Skin epidermis (tissue), 12 donors: ENCODE measurements around the gene S100A8.
"Not testable (repeated sequence)": the region's sequence is repeated elsewhere in the genome, so short reads cannot be mapped to it uniquely, and the experiment has no call there.

Experiments used
- H3K27ac ChIP-seq, 21 experiments: fragments of 200-600 bp; sonication (generic) in 11 of 21; one replicate each; pipeline ENCODE4 v1.5.0; 2020; ENCODE audit warnings: mild to moderate bottlenecking in 3 of 21, inconsistent platforms in 2 of 21, moderate library complexity in 2 of 21
- H3K4me3 ChIP-seq, 7 experiments: fragments of 200-600 bp; sonication (generic) in 2 of 7; one replicate each; pipeline ENCODE4 v1.5.0; 2020; ENCODE audit warnings: inconsistent platforms in 2 of 7, mild to moderate bottlenecking in 2 of 7, moderate library complexity in 1 of 7

The S100A8 gene

DNA sequence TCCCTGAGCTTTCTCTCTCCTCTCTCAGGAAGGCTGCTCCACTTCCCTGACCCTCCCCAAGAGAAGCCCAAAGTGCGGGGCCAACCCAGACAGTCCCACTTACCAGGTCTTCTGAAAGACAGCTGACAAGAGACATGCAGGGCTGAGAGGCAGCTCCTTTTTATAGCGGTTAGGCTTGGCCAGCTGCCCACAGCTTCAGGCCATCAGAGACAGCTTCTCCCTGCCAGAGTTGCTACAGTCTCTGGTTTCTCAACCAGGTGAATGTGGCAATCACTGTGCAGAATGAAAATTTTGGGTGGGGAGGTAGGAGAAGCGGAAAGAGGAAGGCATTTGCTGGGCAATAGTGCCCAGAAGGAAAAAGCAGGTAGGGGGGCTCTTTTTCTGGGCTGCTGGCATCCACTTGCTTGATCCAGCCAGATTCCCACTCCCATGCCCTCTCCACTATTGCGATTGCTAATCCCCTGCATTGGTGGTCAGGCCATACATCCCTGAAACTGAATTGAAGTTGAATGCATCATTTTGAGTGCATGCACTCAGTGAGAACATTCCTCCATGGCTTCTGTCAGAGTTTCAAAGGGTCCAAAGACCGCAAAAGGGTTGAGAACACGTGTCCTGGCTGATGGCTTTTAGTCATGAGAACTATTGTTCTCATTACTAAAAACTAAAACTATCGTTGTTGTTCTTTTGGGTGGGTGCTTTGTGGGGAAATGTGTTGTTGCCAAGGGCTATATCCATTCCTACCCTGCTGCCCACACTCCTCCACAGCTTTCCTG, at the start of gene S100A8:
Gene S100A8 (minus strand): TSS at position 136 of the 773 bp plus-strand sequence. CDS start 538 bp downstream, outside the sequence.
- Histone ChIP-seq H3K27ac (peak within 1 kb of the TSS in 17 of 21 experiments; percentile 15 to 90 (median 67)), H3K4me3 (peak within 1 kb of the TSS; percentile 14 to 39 (median 24))

DNA sequence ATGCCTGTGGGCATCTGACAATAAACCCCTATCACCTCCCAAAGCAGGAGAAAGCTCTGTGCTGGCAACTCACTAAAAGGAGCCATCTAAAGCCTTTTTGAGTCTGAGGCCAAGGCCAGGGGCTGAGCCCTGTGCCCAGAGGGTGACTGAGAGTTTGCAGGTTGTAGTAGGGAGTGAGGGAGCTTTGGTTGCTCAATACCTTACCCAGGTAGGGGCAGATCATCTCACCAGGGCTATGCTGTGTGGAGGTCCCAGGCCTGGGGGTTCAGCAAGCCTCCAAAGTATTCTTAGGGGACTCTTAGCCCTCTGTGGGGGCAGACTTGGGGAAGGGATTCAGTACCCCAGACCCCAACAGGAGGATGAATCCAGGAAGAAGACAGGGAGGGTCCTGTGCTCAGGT, 48.4 kb upstream of the S100A8 start:
- no peak overlapping the region for H3K27ac ChIP-seq
- H3K4me3 ChIP-seq: no peak overlapping the region

DNA sequence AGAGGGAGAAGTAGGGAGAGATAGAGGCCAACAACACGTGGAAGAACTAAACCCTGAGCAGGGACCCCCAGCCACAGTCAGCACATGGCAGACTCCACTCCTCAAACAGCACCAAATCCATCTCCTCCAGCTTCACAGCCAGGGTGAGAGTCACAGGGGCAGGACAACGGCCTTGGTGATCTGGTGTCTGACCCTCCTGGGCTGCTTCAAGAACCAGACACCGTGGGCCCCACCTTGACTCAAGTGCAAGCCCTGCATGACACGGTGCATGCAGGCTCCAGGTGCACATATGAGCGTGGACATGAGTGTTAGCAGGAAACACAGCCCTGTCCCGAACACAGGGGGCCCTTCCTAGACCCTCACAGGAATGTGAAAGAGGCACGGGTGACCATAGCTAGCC, 47.7 kb upstream of the S100A8 start:
- no peak overlapping the region for H3K4me3 ChIP-seq
- no peak overlapping the region for H3K27ac ChIP-seq

DNA sequence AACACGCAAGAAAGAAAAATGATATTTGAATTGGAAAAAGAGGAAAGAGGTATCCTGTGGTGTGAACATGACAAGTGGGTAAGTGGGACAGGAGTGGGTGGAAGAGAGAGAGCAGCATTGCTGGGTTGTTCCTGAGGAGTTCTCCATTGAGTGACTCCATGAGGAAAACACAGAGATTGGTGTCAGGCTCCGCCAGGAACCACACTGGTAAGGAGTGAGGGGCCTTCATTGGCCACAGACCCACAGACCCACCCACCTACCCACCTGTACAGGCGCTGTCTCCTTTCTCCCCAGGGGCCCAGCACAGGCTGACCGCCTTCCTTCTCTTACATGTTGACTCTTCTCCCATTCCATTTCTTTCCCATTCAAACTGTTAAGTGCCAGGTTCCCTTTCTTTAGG, 46.4 kb upstream of the S100A8 start:
- Histone ChIP-seq H3K4me3 (no peak overlapping the region), H3K27ac (no peak overlapping the region)

DNA sequence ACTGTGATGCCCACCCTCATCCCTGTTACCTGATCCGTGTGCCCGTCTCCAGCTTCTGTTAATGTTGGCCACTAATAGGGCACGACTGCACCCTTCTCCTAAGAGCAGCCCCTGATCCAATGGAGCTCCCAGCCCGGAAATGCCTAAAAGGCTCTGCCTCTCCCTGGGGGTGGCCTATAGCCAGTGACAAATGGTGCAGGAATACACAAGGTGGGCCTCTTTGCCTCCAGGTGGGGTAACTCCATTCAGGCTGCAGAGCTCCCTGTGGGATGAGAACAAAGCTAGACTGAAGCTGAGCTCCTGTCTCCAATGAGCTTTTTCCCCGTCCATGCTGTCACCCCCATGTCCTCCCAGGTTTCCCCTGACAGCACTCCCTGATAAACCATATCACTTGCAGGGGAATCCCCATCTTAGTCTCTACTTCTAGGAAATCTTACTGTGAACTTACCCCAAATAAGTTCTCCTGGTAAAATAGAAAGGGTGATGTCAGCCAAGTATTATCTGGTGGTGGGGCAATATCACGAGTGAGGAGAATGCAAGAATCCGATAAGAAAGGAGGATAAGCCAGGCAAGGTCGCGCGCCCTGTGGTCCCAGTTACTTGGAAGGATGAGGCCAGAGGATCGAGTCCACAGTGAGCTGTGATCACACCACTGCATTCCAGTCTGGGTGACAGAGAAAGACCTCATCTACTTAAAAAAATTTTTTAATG, 44.0 kb upstream of the S100A8 start:
- Histone ChIP-seq H3K27ac (no peak overlapping the region), H3K4me3 (no peak overlapping the region)

DNA sequence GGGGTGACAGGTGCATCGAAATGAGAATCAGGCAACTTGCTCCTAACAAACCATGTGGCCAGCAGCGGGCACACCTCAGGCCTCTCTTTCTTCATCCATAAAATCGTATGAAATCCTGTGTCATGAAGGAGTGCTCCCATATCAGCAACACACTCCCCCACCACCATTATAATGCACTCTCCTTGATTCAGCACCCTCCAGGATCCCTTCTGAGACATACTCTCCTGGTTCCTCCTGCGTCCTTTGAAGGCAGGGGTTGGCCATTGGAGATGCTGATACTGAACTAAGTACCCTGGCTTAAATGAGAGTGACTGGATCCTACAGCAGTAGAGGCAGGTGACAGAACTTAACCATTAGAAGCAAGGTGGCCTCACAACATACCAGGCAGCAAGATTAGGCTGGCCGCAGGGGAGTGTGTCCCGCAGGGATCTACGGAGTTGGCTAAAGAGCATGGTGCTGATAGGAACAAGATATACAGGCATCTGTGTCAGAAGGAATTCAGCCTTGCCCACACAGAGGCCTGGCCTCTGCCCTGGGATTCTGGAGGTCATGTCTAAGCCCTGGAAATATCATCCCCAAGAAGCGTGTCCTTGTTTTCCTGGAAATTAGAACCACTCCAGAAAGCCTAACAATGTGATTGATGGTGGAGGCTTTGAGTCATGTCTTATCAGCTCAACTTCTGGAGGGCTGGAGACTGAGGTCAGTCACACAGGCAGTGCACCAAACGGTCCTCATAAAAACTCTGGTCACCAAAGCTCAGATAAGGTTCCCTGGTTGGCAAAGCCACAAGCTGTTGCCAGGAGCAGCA, 42.2 kb upstream of the S100A8 start:
- no peak overlapping the region for H3K27ac ChIP-seq
- H3K4me3 ChIP-seq: no peak overlapping the region

DNA sequence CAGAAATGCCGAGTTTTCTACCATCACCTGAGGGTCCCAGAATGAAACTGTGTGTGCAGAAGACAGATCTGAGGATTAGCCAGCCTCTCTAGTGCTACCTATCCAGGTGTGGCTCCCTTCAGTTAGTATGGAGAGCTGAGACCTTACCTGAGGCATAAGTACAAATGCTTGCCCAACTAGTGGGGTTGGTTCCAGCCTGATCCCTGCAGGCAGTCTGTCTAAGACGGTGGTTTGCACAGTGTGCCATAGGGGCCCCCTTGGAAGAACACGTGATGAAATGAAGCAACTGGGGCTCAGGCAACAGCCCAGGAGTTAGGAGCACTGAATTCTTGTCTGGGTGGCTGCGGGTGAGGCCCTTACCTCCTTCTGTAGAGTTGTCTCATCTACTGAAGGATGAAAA, 41.1 kb upstream of the S100A8 start:
- Histone ChIP-seq H3K4me3 (no peak overlapping the region), H3K27ac (no peak overlapping the region)

DNA sequence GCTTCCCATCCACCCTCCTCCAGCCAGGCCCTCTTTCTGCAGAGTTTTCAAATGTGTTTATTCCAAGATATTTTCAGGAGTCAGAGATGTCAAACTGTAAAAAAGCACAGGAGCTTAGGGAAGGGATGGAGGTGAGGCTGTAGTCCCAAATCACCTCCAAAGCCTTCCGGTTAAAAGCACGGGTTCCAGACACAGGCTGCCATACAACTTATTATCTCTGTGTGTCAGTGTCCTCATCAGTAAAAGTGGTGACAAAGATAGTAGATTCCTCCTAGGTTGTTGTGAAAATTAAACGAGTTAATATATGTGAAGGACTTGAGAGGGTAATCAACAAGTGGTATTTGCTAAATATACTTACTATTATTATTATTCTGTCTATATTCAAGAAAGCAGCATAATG, 40.6 kb upstream of the S100A8 start:
- Histone ChIP-seq H3K4me3 (no peak overlapping the region), H3K27ac (no peak overlapping the region)

DNA sequence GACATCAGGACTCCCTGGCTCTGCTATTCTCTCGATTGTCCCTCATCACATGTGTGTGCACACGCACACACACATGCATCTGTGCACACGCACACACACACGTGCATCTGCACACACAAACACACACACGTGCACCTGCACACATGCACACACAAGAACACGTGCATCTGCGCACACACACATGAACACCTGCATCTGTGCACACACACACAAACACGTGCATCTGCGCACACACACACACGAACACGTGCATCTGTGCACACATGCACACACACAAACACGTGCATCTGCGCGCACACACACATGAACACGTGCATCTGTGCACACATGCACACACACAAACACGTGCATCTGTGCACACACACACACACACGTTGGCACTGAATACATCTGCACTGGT, 40.1 kb upstream of the S100A8 start:
- Histone ChIP-seq H3K4me3 (no peak overlapping the region), H3K27ac (no peak overlapping the region)

DNA sequence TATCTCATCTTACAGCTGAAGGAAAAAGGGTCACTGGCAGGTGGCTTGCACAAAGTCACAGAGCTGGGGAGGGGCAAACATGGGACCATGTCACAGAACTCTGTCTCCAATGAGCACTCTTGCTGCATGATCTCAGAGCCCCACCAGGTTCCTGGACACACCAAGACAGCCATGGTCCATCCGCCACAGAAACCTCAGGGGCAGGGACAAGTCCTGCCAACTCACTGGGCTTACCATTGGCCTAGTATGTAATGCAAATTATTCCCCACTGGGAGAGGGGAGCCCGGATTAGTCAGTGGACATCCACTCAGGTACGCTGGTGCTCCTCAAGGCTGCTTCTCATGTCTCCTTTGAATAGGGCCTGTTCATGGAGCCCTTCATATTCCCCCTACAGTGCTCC, 39.7 kb upstream of the S100A8 start:
- no peak overlapping the region for H3K4me3 ChIP-seq

DNA sequence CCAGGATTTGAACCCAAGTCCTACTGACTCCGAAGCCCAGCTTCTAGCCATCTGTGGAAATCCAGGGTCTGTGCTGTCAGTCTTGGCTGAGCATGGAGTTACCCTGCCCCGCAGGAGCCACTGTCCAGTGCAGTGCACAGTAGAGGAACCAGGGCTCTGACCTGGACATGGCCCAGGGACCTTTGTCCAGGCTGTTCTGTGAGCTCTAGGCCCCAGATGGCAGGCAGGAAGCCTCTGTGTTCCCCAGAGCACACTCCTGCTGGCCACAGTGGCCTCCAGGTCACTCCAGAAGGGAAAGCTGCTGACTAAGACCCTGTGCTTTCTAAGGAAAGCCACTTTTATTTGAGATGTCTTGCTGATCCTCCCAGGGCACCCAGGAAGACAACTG, 39.3 kb upstream of the S100A8 start:
- Histone ChIP-seq H3K27ac (no peak overlapping the region), H3K4me3 (no peak overlapping the region)

More for the DNA sequence above, 39.7 kb upstream of the S100A8 start:
- no peak overlapping the region for H3K27ac ChIP-seq

DNA sequence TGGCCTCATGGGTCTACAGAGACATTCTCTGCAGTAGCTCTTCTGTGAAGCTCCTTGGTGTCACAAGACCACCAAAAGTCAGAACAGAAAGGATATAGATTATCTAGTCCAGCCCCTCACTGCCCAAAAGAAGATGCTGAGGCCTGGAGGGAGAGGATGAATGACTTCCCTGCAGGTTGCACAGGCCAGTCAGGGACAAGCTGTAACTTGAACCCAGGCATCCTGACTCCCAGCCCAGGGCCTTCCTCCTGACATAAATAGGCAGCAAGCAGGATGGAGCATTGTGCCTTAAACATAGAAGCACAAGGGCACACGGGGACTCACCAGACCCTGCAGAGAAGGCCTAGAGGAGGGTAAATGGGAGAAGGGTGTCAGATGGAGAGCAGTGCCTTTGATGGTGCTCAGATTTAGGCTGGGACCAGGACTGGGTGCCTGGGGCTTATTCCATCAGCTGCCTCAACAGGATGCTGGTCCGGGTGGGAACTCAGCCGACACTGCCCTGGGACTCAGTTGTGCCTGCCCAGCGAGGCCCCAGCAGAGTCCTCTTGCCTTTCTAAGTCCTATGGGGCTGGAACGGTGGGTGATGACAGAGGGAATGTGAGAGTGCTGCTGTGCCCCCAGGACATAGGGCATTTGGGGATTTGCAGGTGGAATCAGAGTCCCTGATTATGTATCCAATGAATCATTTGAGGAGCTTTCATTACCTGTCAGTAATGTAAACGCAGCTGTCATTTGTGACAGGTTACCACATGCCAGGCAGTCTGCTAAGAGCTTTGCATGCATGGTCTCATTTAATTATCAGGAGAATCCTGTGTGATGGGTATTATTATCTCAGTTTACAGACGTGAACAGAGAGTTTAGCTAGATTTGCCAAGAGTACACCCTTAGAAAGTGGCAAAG, 38.6 kb upstream of the S100A8 start:
- Histone ChIP-seq H3K27ac (no peak overlapping the region), H3K4me3 (no peak overlapping the region)

DNA sequence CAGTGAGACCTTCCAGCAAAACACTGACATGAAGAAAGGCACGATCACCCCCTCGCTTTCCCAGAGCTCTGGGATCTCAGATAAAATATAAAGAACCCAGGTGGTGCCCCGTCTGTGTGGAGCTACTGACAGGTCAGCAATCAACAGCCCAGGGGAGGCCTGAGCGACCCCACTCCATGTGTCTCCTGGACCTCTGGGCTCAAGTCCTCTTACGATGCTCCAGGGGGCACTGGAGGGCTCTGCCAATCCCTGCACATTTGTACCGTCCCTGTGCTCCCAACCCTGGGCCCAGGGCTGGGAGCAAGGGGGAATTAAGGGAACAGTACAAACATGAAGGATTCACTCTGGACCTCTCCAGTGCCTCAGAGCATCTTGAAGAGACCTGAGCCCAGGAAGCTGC, 37.9 kb upstream of the S100A8 start:
- Histone ChIP-seq H3K4me3 (no peak overlapping the region), H3K27ac (no peak overlapping the region)

DNA sequence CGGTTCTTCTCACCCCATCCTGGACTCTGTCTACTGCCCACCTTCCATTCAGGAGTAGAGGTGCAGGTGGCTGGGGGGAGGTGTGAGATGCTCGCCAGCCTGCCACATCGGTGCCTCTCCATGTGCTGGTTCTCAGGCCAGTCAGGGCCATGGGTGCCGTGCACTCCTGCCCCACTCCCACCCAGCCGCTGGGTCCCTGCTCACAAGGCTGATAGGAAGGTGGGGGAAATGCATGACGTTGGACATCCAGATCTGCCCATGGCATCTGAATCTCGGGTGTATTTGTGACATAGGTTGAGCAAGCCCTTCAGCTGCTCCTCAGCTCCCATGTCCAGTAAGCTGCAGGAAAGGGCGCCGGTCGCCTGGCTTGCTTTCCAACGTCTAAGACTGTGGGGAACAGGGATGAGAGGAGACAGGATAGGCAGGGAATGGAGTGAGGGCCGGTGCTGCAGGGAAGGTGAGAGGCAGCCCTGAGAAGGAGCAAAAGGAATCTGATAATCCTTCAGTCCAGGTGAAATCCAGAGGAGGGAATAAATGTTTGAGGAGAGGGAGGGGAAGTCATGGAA, 37.3 kb upstream of the S100A8 start:
- Histone ChIP-seq H3K4me3 (no peak overlapping the region), H3K27ac (no peak overlapping the region)

DNA sequence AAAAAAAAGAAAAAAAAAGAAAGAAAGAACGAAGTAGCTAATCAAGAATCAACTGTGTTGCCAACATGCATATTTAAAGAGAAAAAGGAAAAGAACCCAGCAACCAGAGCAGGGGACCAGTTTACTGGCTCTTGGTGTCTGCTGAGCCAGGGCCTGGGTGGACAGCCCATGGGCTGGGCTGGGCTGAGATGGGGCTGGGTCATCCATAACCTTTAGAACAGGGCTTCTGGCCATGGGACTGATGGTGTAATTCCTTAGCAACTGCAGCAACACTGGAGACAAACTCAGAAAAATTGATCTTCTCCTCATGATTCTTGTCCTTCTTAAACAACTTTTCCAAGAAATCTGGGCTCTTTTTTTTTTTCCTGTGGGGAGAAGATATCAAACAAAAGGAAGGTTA, 35.9 kb upstream of the S100A8 start:
- Histone ChIP-seq H3K27ac (no peak overlapping the region), H3K4me3 (no peak overlapping the region)

DNA sequence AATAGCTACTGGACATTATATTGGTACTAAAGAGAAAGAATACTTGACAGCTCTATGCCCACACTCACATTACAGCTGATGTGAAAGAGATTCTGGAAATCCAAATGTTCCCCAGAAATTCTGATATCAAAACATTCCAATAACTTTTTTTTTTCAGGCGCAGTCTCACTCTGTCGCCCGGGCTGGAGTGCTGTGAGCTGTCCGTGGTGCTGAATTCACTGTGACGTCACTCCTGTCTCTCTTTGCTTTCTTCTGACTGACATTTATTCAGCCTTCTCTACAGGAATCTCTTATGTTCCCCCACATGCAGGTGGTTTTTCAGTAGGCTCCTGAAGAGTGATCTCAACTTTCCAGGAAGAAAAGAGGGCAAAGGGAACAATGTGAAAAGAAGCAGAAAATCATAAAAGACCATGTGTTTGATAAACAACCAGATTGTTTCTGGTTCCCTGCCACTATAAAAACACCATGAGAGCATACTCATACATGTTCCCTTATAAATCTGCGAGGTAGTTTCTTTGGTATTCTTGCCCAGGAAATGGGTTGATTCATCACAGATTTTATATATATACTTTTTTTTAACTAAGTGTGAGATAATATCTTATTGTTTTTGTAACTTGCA, 31.7 kb upstream of the S100A8 start:
- Histone ChIP-seq H3K4me3 (no peak overlapping the region), H3K27ac (no peak overlapping the region)

DNA sequence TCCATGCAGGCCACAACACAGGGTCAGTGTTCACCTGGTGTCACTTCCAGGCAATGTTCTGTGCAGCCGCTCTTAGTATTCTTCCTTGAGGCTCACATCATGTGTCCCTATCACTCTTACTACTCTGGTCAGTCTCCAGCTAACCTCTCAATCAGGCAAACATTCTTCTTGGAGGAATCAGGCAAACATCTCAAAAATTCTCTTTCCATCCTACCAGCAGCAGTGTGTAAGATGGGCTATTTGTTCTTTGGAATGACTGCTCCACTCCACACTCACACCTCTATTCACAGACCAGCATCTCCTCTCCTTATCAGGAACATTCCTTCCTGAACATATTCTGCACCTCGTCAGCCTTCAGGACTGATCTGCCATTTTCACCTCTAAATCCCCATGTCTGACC, 29.4 kb upstream of the S100A8 start:
- Histone ChIP-seq H3K4me3 (no peak overlapping the region), H3K27ac (no peak overlapping the region)

DNA sequence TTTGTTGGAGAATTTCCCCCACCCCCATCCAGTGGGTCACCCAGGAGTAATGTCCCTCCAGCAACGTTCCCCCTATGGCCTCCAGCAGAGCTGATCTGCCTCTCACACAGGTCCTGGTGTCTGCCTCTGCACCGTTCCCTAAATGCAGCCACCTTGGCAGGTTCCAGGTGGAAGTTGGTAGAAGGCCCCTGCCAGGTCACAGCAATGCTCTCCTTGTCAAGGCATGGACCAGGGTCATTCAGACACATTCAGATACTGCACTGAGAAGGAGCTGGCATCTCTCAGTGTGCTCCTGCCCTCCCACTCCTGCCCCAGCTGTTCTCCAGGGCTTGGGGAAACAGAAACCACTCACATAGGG, 28.5 kb upstream of the S100A8 start:
- not testable (repeated sequence) for H3K27ac ChIP-seq, H3K4me3 ChIP-seq
